ENCODE results near the gene CBY2.
"Not testable (repeated sequence)": the region's sequence is repeated elsewhere in the genome, so short reads cannot be mapped to it uniquely, and the experiment has no call there.

Gene CBY2

DNA sequence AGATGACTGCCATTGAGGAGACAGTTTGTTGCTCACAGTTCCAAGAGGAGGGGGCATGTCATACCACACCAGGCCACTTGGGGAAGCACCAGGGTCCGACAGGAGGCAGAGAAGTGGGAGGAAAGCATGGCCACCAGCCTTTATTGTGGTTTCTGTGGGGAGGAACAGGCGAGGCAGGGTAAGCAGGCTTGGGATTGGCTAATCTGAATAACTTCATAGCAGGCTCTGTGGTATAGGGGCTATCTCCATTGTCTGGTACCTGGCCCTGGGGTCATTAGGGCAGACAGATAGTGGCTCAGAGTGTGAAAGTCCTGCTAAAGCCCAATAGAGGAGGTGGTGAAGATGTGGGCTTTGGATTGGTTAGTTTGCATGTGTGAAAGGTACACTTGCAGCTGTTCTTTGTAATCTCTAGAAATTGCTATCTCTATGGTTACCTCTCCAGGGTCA lies 35.5 kb downstream of the CBY2 start:
- no peaks in the 10 kb centered on the region for H3K36me3 ChIP-seq (replicated peaks)
- no peaks in the 10 kb centered on the region for H3K4me1 ChIP-seq
- no peak overlapping the region for H3K4me3 ChIP-seq
- no peaks in the 10 kb centered on the region for H3K9me3 ChIP-seq
- DNase-seq (ENCODE audit: low spot score in 2 of 2) = peak in 1 of 2 experiments; percentile 70
- in situ Hi-C loops (cut with MboI; ENCODE audit: low sequenced_read_pairs) = no loop called here
- no peaks in the 10 kb centered on the region for H3K27me3 ChIP-seq (ENCODE audit: low read depth)

DNA sequence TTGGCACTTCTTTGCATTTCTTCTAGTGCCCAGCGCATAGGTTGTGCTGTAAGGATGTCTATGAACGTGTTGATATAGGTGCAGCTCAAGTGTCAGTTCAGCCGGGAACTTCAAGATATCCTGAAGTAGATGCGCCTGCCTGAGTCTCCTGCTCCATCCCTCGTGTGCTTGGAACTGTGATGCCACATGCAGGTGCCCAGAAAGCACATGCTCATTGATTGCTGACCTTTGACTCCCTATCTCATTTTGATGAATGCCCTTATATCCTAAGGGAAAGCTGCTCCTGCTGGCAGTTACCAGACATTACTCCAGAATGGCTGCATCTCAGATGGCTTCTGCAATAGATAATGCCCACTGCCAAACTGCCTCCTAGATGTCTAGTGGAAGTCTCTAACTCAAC lies 40.9 kb downstream of the CBY2 start:
- H3K4me3 ChIP-seq = no peak overlapping the region
- no peaks in the 10 kb centered on the region for H3K27me3 ChIP-seq (ENCODE audit: low read depth)
- H3K9me3 ChIP-seq = no peaks in the 10 kb centered on the region
- no peaks in the 10 kb centered on the region for H3K36me3 ChIP-seq (replicated peaks)
- DNase-seq (ENCODE audit: low spot score in 2 of 2) = no peak
- no peaks in the 10 kb centered on the region; the same call in 1 of the 2 replicates for H3K4me1 ChIP-seq
- in situ Hi-C loops (cut with MboI; ENCODE audit: low sequenced_read_pairs) = no loop called here

DNA sequence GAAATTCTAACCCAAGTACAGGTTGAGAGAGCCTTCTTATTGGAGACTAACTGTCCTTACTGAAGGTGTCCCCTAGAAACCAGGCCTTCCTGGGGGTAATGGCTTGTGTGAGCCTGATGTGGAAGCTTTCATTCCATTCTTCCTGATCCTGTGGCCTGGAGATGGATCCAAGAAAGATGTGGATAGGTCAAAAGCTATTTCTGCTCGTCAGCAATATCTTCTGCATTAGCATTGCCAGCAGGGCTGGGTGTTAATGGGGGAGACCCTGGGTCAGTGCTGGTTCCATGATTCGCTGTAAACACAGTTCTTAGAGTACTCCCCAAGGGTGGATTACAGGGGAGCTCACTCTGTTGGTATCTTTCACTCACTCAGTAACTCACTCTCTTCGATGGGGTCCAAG lies 42.9 kb downstream of the CBY2 start:
- in situ Hi-C loops (cut with MboI; ENCODE audit: low sequenced_read_pairs) = no loop called here

DNA sequence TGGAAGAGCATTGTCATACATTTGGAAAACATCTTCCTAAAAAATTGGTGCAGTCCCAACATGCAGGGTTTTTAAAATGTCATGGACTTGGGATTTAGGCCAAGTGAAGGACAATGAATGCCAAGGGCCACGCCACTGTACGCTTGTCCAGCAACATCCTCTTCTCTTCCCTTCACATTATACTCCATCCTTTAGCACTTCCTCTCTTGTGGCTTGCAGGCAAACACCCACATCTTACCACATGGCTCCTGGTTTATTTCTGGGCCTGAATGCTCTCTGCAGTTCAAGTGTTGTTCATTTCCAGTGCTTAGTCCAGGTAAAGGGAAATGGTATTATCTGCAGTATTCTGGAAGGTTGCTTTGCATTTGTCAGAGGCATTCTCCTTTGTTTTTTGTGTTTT lies 45.0 kb downstream of the CBY2 start:
- Histone ChIP-seq H3K27me3 (ENCODE audit: low read depth) (no peaks in the 10 kb centered on the region), H3K4me3 (no peak overlapping the region), H3K36me3 (replicated peaks) (no peaks in the 10 kb centered on the region), H3K4me1 (peaks cover 33% of the 10 kb centered on the region), H3K9me3 (0 out of 2 replicates have a peak, but pooled peaks cover 3% of the 10 kb centered on the region)
- in situ Hi-C loops (cut with MboI; ENCODE audit: low sequenced_read_pairs) = no loop called here
- no peak for DNase-seq (ENCODE audit: low spot score in 2 of 2)

More for the DNA sequence above, 42.9 kb downstream of the CBY2 start:
- DNase-seq (ENCODE audit: low spot score in 2 of 2) = no peak
- no peak overlapping the region for H3K4me3 ChIP-seq
- H3K9me3 ChIP-seq = no peaks in the 10 kb centered on the region
- H3K4me1 ChIP-seq = peaks cover 16% of the 10 kb centered on the region
- no peaks in the 10 kb centered on the region for H3K36me3 ChIP-seq (replicated peaks)
- no peaks in the 10 kb centered on the region for H3K27me3 ChIP-seq (ENCODE audit: low read depth)

DNA sequence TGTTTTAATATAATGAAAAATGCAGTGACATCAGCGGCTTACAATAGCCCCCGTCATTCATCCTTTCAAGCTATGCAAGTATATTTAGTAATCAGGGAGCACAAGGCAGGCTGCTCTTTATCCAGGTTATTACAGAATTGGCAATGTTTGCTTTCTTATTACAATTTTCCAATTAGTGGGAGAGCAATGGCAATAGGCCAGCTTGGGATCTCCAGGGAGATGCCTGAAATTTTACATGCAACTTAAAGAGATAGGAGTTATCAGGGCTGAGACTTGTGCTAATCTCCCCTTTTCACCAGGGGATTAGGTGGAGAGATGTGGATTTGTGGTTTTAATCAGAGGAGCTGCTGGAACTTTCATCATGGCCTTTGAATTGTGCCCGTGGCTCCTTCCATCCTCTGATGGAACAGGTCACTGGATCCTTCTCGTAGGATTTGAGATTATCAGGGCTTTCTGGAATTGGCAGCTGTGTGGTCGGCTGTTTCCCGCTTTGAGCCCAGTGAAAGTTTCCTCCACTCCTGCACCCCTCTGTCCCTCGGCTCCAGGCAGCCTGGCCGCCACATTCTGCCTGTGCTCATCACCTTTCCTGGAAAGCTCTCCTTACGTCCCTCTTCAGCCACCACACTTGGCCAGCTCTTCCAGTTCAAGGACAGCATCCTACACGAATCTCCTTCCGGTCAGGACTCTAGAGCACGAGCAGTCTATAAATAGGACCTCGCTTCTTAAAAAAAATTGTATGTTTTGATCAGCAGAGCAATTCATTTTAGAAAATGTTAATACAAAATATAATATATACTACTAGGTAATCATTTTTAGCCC lies 47.0 kb downstream of the CBY2 start:
- in situ Hi-C loops (cut with MboI; ENCODE audit: low sequenced_read_pairs) = no loop called here
- peaks cover 33% of the 10 kb centered on the region for H3K4me1 ChIP-seq
- peak; percentile 78 to 86 for DNase-seq (ENCODE audit: low spot score in 2 of 2)
- no peak overlapping the region for H3K4me3 ChIP-seq
- H3K36me3 ChIP-seq (replicated peaks) = no peaks in the 10 kb centered on the region
- H3K9me3 ChIP-seq = 0 out of 2 replicates have a peak, but pooled peaks cover 3% of the 10 kb centered on the region
- 0 out of 2 replicates have a peak, but pooled peaks cover 2% of the 10 kb centered on the region for H3K27me3 ChIP-seq (ENCODE audit: low read depth)

DNA sequence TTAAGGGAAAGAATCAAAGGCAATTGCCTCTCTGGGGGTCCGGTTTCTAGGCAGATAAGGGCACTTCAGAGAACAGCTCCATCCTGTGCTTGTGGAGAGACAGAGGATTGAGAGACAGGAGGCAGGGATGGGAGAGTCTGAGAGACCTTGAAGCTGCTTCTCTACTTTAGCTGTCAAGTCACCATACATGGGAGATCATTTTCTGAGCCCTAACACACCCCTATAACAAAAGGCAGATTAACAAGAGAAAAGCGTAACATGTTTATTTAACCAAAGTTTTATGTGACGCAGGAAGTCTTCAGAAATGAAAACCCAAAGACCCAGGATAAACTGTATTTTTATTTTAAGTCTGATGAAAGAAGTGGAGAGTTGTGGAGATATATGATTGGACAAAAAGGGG lies 48.4 kb downstream of the CBY2 start:
- no peak overlapping the region for H3K4me3 ChIP-seq
- in situ Hi-C loops (cut with MboI; ENCODE audit: low sequenced_read_pairs) = no loop called here
- H3K27me3 ChIP-seq (ENCODE audit: low read depth) = 0 out of 2 replicates have a peak, but pooled peaks cover 2% of the 10 kb centered on the region
- 0 out of 2 replicates have a peak, but pooled peaks cover 3% of the 10 kb centered on the region for H3K9me3 ChIP-seq
- H3K36me3 ChIP-seq (replicated peaks) = no peaks in the 10 kb centered on the region
- peak; percentile 12 to 67 for DNase-seq (ENCODE audit: low spot score in 2 of 2)
- peaks cover 33% of the 10 kb centered on the region for H3K4me1 ChIP-seq

DNA sequence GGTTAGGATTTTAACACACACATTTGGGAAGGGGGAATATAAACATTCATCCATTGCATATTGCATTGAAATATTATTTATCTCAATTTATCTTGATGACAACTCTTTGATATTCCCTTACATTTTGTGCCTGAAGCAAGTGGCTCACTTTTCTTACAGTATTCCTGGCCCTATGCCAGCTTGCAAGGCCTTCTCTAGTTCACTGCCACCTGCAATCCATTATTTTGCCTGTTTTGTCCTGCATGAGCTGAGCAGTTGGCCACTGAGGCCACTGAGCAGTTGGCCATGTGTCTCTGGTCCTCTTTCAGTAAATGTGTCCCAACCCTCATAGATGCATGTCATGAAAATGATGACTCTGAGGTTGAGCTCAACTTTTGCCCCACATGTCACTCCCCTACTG lies 49.8 kb downstream of the CBY2 start:
- in situ Hi-C loops (cut with MboI; ENCODE audit: low sequenced_read_pairs) = no loop called here
- H3K4me3 ChIP-seq = no peak overlapping the region
- 0 out of 2 replicates have a peak, but pooled peaks cover 3% of the 10 kb centered on the region for H3K9me3 ChIP-seq
- H3K27me3 ChIP-seq (ENCODE audit: low read depth) = 0 out of 2 replicates have a peak, but pooled peaks cover 2% of the 10 kb centered on the region
- DNase-seq (ENCODE audit: low spot score in 2 of 2) = no peak
- no peaks in the 10 kb centered on the region for H3K36me3 ChIP-seq (replicated peaks)
- H3K4me1 ChIP-seq = peaks cover 33% of the 10 kb centered on the region

DNA sequence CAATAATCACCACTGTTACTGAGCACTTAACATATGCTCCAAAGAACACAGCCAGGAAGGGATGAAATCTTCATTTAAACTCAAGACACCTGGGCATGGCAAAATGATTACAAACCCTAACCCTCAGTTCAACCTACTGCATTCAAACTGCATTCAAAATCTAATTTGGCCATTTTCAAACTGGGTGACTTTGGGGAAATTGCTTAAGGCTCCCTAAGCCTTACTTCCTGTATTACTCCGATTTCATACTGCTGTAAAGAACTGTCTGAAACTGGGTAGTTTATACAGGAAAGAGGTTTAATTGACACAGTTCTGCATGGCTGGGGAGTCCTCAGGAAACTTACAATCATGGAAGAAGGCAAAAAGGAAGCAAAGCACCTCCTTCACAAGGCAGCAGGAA lies 50.4 kb downstream of the CBY2 start:
- H3K4me1 ChIP-seq = peaks cover 33% of the 10 kb centered on the region
- 0 out of 2 replicates have a peak, but pooled peaks cover 2% of the 10 kb centered on the region for H3K27me3 ChIP-seq (ENCODE audit: low read depth)
- in situ Hi-C loops (cut with MboI; ENCODE audit: low sequenced_read_pairs) = no loop called here
- H3K4me3 ChIP-seq = no peak overlapping the region
- H3K36me3 ChIP-seq (replicated peaks) = no peaks in the 10 kb centered on the region
- no peak for DNase-seq (ENCODE audit: low spot score in 2 of 2)
- peaks cover 3% of the 10 kb centered on the region; the same call in 1 of the 2 replicates for H3K9me3 ChIP-seq

DNA sequence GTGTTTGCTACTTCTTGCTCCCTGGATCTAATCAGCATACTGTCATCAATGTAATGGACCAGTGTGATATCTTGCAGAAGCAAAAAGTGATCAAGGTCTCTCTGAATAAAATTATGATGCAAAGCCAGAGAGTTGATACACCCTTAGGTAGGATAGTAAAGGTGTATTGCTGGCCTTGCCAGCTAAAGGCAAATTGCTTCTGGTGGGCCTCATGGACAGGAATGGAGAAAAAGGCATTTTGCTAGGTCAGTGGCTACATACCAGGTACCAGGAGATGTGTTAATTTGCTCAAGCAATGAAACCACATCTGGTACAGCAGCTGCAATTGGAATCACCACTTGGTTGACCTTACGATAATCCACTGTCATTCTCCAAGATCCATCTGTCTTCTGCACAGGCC lies 54.4 kb downstream of the CBY2 start:
- H3K36me3 ChIP-seq (replicated peaks); H3K4me3 ChIP-seq; H3K9me3 ChIP-seq; H3K27me3 ChIP-seq (ENCODE audit: low read depth); H3K4me1 ChIP-seq; in situ Hi-C loops (cut with MboI; ENCODE audit: low sequenced_read_pairs); DNase-seq (ENCODE audit: low spot score in 2 of 2): not testable (repeated sequence)

DNA sequence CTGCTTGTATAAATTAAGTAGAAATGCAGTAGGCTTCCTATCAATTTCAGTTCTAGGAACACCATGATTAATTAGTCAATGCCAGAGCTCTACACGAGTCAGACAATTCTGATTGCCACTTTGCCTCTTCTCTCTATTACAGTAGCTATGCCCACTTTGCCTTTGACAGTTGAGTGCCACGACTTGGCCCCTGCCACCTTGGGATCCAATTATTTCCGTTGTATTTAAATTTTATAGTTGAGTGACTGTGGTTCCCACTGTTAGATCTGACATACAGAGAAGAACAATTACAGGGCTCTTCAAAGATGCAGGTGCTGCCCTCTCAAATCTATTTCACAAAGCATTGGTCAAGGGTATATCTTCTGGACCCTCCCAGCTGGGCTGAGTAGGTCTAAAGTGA lies 55.5 kb downstream of the CBY2 start:
- H3K27me3 ChIP-seq (ENCODE audit: low read depth); in situ Hi-C loops (cut with MboI; ENCODE audit: low sequenced_read_pairs): not testable (repeated sequence)

DNA sequence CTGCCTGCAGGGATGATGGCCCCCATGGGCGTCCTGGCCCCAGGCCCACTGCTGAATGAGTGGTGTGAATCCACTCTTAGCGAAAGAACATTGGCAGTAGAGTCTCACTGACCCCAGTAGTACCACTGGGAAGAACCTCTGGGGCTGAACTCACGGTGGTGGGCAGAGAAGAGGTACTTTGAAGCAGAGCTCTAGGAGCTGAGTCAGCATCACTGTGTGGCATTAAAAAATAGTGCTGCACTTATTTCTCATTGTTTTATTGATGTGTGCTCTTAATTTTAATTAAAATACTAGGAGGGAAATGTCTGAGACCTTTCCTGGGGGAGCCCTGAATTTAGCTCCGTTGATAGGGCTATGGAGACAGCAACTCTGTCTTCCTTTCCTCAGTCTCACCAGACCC lies 61.3 kb downstream of the CBY2 start:
- no peak for DNase-seq (ENCODE audit: low spot score in 2 of 2)
- no peaks in the 10 kb centered on the region for H3K27me3 ChIP-seq (ENCODE audit: low read depth)
- H3K4me3 ChIP-seq = no peak overlapping the region
- H3K4me1 ChIP-seq = peaks cover 6% of the 10 kb centered on the region
- in situ Hi-C loops (cut with MboI; ENCODE audit: low sequenced_read_pairs) = no loop called here
- H3K36me3 ChIP-seq (replicated peaks) = no peaks in the 10 kb centered on the region
- no peaks in the 10 kb centered on the region for H3K9me3 ChIP-seq

More for the DNA sequence above, 55.5 kb downstream of the CBY2 start:
- H3K9me3 ChIP-seq; H3K4me1 ChIP-seq; DNase-seq (ENCODE audit: low spot score in 2 of 2); H3K36me3 ChIP-seq (replicated peaks); H3K4me3 ChIP-seq: not testable (repeated sequence)

Measured in HAP-1 (cell line).